Natural killer cell (primary cell): ENCODE results near the gene SLC39A1. TPM values are rescaled to one million over a fixed set of nuclear protein-coding genes. Genes with fewer than 3 reads are reported as not detected.

Experiments used
- ATAC-seq, 3 donors: fragments of 150-1000 bp in 2 of 3; fragments of 200-7000 bp in 1 of 3; cut with Tn5 transposase; 1 replicate in 1 of 3; 2 replicates in 2 of 3; pipeline ENCODE4 v1.10.0; 2021; ENCODE audit warnings: mild to moderate bottlenecking in 2 of 3, moderate library complexity in 2 of 3
- DNase-seq, 2 donors: peaks; one replicate each; pipeline versions ENCODE4 v3.0.0 to v3.0.0-alpha.2; 2013 to 2021; ENCODE audit warnings: mixed read lengths in 1 of 2
- H3K27ac ChIP-seq: one replicate; pipeline ENCODE4 v1.5.1; 2013; ENCODE audit warnings: mild to moderate bottlenecking, low read length
- H3K27me3 ChIP-seq: one replicate; pipeline ENCODE4 v1.6.1; 2013; ENCODE audit warnings: low read length; ENCODE audit not compliant: control insufficient read depth, insufficient read depth
- H3K36me3 ChIP-seq: one replicate; pipeline ENCODE4 v1.6.1; 2013; ENCODE audit warnings: low read length; ENCODE audit not compliant: control insufficient read depth, insufficient read depth
- H3K4me1 ChIP-seq: one replicate; pipeline ENCODE4 v1.6.1; 2013; ENCODE audit warnings: low read length; ENCODE audit not compliant: control insufficient read depth, insufficient read depth
- H3K4me3 ChIP-seq: one replicate; pipeline ENCODE4 v1.5.1; 2013; ENCODE audit warnings: low read length
- H3K9me3 ChIP-seq: one replicate; pipeline ENCODE4 v1.6.1; 2013; ENCODE audit warnings: low read length; ENCODE audit not compliant: control insufficient read depth, insufficient read depth
- H3K27ac Mint-ChIP-seq, 2 donors: one replicate each; pipeline ENCODE4 v1.8.0; 2022; ENCODE audit warnings: mild to moderate bottlenecking in 2 of 2, mixed read lengths in 2 of 2, moderate library complexity in 1 of 2
- H3K27me3 Mint-ChIP-seq, 2 donors: one replicate each; pipeline ENCODE4 v1.8.0; 2022; ENCODE audit warnings: low read depth in 2 of 2, mixed read lengths in 2 of 2
- H3K36me3 Mint-ChIP-seq: one replicate; pipeline ENCODE4 v1.8.0; 2022; ENCODE audit warnings: mixed read lengths
- H3K4me1 Mint-ChIP-seq, 2 donors: one replicate each; pipeline ENCODE4 v1.8.0; 2022; ENCODE audit warnings: mixed read lengths in 2 of 2
- H3K4me3 Mint-ChIP-seq: one replicate; pipeline ENCODE4 v1.8.0; 2022; ENCODE audit warnings: mild to moderate bottlenecking, moderate library complexity, mixed read lengths
- H3K9me3 Mint-ChIP-seq, 2 donors: one replicate each; pipeline ENCODE4 v1.8.0; 2022; ENCODE audit warnings: mixed read lengths in 2 of 2
- WGBS: methylation state at CpG from one replicate; pipeline ENCODE4 v1.1.7; 2013; ENCODE audit warnings: missing lambda C conversion rate; ENCODE audit not compliant: insufficient coverage; 5-methylcytosine and 5-hydroxymethylcytosine counted together
- intact Hi-C: fragments of 100-400 bp; cut with micrococcal nuclease; formaldehyde crosslinking; loops from one replicate; pipeline ENCODE4 v1.14.2; 2022
- total RNA-seq, 4 donors: library from RNA; stranded (reverse); fragments of 120-200 nt in 1 of 4; gene quantifications; one replicate each; pipeline versions ENCODE4 v1.2.3 to v1.2.4, GENCODE V29; 2013 to 2022
- TF ChIP-seq, protein P1 (sequence below): fragments of 200-600 bp; IDR thresholded peaks from one replicate; pipeline ENCODE4 v1.8.0; 2022; ENCODE audit warnings: antibody characterized with exemption

Gene SLC39A1
- total RNA-seq, 3 donors from 2014 or later (not counting 1 experiment from before 2014, with no cell fraction given) = 20.7 to 21.5 (median 21.2) TPM

DNA sequence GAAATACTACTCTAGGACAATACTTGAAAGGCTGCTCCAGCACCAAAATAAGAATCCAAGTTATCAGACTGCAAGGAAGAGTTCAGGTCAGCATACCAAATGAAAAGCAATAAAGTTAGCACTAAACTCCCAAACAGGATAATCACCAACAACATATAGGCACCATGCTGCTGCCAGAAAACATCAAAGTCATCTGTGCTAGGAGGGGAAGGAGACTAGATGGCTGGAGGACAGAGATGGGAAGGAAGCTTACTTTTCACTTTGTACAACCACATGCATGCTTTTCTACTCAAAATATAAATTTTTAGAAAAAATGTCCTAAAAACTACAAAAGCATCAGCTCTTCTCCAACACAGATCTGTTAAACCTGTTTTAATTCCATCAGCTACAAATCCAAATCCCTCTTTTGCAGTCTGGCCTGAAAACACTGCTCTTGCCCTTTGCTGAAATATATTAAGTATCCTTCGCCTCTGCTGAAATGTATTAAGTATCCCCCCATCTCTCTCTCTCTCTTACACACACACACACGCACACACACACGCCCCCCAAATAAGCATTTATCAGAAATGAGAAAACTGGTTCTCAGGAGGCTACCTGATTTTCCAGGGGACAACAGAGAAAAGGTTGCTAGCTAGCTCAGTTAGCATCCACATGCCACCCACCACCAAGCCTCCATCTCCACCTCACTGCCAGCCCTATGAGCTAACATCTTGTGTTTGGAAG, 42.1 kb downstream of the SLC39A1 start:
- TF ChIP-seq, protein P1, sequence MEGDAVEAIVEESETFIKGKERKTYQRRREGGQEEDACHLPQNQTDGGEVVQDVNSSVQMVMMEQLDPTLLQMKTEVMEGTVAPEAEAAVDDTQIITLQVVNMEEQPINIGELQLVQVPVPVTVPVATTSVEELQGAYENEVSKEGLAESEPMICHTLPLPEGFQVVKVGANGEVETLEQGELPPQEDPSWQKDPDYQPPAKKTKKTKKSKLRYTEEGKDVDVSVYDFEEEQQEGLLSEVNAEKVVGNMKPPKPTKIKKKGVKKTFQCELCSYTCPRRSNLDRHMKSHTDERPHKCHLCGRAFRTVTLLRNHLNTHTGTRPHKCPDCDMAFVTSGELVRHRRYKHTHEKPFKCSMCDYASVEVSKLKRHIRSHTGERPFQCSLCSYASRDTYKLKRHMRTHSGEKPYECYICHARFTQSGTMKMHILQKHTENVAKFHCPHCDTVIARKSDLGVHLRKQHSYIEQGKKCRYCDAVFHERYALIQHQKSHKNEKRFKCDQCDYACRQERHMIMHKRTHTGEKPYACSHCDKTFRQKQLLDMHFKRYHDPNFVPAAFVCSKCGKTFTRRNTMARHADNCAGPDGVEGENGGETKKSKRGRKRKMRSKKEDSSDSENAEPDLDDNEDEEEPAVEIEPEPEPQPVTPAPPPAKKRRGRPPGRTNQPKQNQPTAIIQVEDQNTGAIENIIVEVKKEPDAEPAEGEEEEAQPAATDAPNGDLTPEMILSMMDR = no peak
- DNase-seq = no peak
- H3K27ac ChIP-seq = peak overlapping the region; percentile 93
- H3K9me3 ChIP-seq = no peaks in the 10 kb centered on the region
- Mint-ChIP-seq H3K27ac (peak overlapping the region; percentile 96 to 97), H3K36me3 (no peaks in the 10 kb centered on the region), H3K4me1 (peaks cover 56 to 61% of the 10 kb centered on the region in 2 donors), H3K9me3 (no peaks in the 10 kb centered on the region), H3K4me3 (peak overlapping the region; percentile 95), H3K27me3 (no peaks in the 10 kb centered on the region)
- peaks cover 34% of the 10 kb centered on the region for H3K4me1 ChIP-seq
- H3K4me3 ChIP-seq = peak overlapping the region; percentile 86
- ATAC-seq = no peak
- 23% methylated on average over 3 of the region's 3 CpGs for WGBS
- H3K27me3 ChIP-seq = no peaks in the 10 kb centered on the region
- peaks cover 11% of the 10 kb centered on the region for H3K36me3 ChIP-seq
- intact Hi-C loops = loop anchor here (5.0 kb wide), 1 partner anchor 114 kb away; no protein-coding TSS in a partner anchor

DNA sequence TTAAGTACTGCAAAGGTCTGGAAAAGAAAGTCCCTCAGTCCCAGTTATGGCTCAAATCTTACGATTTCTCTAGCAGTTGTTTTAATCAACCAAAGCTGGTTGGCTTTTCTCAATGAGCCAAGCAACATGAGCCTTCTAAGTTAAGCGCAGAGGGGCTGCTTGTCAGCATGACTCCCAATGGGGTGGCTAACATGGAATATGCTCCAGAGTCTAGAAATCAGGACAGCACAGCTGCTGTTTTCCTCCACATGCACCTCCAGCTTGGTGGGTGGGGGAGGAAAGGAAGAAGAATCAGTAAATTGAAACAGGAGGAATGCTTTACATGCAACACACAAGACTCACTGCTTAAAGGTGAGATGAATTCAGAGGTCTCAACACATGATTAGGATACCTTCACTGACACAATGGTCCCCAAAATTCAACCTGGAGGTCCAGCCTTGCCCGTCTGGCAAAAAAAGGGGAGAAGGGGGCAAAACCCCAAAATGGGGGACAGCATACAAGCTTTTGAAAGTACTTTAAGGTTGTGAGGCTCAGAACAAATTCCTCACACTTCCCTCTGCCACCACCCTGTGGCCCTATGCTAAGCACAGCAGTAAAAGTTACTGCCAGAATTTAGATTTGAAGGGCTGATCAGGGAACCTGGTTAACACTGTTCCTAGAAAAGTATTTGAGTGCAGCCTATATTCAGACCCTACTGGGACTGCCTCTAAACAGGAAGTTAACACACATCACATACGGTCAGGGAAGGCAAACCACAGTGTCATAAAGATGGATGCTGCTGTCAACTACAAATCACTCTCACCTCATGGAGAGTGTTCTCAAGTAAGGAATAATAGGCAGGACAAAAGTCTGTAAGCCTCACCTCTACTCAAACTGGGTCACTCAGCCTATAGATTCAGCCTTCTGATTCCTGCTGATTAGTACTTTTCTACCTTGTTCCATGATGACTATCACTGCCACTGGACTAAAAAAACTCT, 43.2 kb downstream of the SLC39A1 start:
- Histone ChIP-seq H3K4me3 (no peak overlapping the region), H3K27ac (peak overlapping the region; percentile 65), H3K36me3 (peaks cover 16% of the 10 kb centered on the region), H3K4me1 (peaks cover 34% of the 10 kb centered on the region), H3K9me3 (no peaks in the 10 kb centered on the region), H3K27me3 (no peaks in the 10 kb centered on the region)
- intact Hi-C loops = loop anchor here (5.0 kb wide), 1 partner anchor 113 kb away; no protein-coding TSS in a partner anchor
- Mint-ChIP-seq H3K27ac (peak overlapping the region; percentile 96 to 97), H3K4me1 (peaks cover 60 to 65% of the 10 kb centered on the region in 2 donors), H3K4me3 (peak overlapping the region; percentile 95), H3K9me3 (no peaks in the 10 kb centered on the region), H3K36me3 (no peaks in the 10 kb centered on the region), H3K27me3 (no peaks in the 10 kb centered on the region)
- WGBS = 46% methylated on average over 4 of the region's 4 CpGs
- TF ChIP-seq, protein P1 = no peak
- ATAC-seq = peak in 1 of 3 donors; percentile 5
- peak in 1 of 2 donors; percentile 65 for DNase-seq

DNA sequence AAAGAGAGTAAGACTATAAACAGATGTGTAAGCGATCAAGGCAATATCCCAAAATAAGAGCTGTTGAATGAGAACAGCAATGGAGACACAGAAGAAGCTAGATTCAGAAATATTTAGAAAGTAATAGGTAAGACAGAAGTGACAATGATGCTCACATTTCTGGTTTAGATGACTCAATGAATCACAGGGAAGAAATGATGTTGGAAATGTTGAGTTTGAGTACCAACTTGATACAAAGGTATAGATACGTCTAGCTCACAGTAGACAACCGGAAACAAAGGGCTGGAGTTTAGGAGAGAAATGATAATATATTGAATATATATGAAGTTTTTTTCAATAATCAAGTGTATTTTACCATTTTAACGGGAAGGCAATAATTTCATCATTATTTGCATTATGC, 47.0 kb downstream of the SLC39A1 start:
- TF ChIP-seq, protein P1 = no peak
- no peak overlapping the region for H3K4me3 Mint-ChIP-seq
- H3K4me3 ChIP-seq = no peak overlapping the region
- H3K9me3 Mint-ChIP-seq = no peaks in the 10 kb centered on the region
- H3K27ac ChIP-seq = no peak overlapping the region
- DNase-seq (no peak), ATAC-seq (no peak)
- peak overlapping the region in 1 of 2 donors; percentile 35 for H3K27ac Mint-ChIP-seq
- no peaks in the 10 kb centered on the region for H3K9me3 ChIP-seq
- H3K4me1 Mint-ChIP-seq = peaks cover 52 to 54% of the 10 kb centered on the region in 2 donors
- peaks cover 16% of the 10 kb centered on the region for H3K4me1 ChIP-seq
- intact Hi-C loops = no loop called here
- H3K36me3 ChIP-seq = peaks cover 21% of the 10 kb centered on the region
- H3K27me3 Mint-ChIP-seq = no peaks in the 10 kb centered on the region
- H3K36me3 Mint-ChIP-seq = no peaks in the 10 kb centered on the region
- 96% methylated on average over 3 of the region's 4 CpGs for WGBS
- H3K27me3 ChIP-seq = no peaks in the 10 kb centered on the region
